H1 (cell line): ENCODE data around the gene IFITM2. TPM values are rescaled to one million over a fixed set of nuclear protein-coding genes. Genes with fewer than 3 reads are reported as not detected.

Source experiments
- CTCF ChIA-PET: fragments of 300-600 bp; sonication (Branson Sonifier 250); formaldehyde crosslinking; loops from one replicate; lab custom pipeline; 2021; ENCODE audit not compliant: partially characterized antibody; lab: Charles Lee
- POLR2A ChIA-PET: fragments of 300-600 bp; sonication (Branson Sonifier 250); formaldehyde crosslinking; loops from one replicate; lab custom pipeline; 2021; ENCODE audit warnings: inconsistent platforms; ENCODE audit not compliant: partially characterized antibody; lab: Charles Lee
- DNase-seq, 2 experiments: peaks; one replicate each; pipeline versions ENCODE4 v3.0.0 to v3.0.0-alpha.2; 2010 to 2022; ENCODE audit warnings: low spot score in 2 of 2, low read depth in 1 of 2, mixed read lengths in 1 of 2
- FAIRE-seq: peaks from 2 replicates; lab custom pipeline; 2011; peaks lifted over from hg19 to GRCh38; lab: Jason Lieb, UNC
- H2AFZ ChIP-seq: 2 replicates; pipeline ENCODE4 v1.8.1; 2012; ENCODE audit warnings: low read length, inconsistent platforms
- H2AK5ac ChIP-seq: 2 replicates; pipeline ENCODE4 v1.6.1; 2013; ENCODE audit warnings: low read depth, low read length
- H2BK120ac ChIP-seq: replicated peaks from 2 replicates; pipeline ENCODE3; 2013; ENCODE audit warnings: low read depth, low read length, inconsistent platforms
- H2BK12ac ChIP-seq: 2 replicates; pipeline ENCODE4 v1.6.1; 2013; ENCODE audit warnings: low read depth, low read length
- H2BK15ac ChIP-seq: 2 replicates; pipeline ENCODE4 v1.6.1; 2013; ENCODE audit warnings: low read length
- H2BK20ac ChIP-seq: 2 replicates; pipeline ENCODE4 v1.6.1; 2013; ENCODE audit warnings: low read length
- H2BK5ac ChIP-seq: 2 replicates; pipeline ENCODE4 v1.6.1; 2013; ENCODE audit warnings: low read depth, low read length
- H3K14ac ChIP-seq: 2 replicates; pipeline ENCODE4 v1.6.1; 2013; ENCODE audit warnings: inconsistent platforms; ENCODE audit not compliant: insufficient read length
- H3K18ac ChIP-seq: 2 replicates; pipeline ENCODE4 v1.6.1; 2013; ENCODE audit warnings: low read length; ENCODE audit errors: extremely low read depth
- H3K23ac ChIP-seq: 2 replicates; pipeline ENCODE4 v1.6.1; 2013; ENCODE audit warnings: inconsistent platforms; ENCODE audit not compliant: insufficient read length
- H3K23me2 ChIP-seq: 2 replicates; pipeline ENCODE4 v1.6.1; 2013; ENCODE audit warnings: low read depth, low read length
- H3K27ac ChIP-seq: 2 replicates; pipeline ENCODE4 v1.6.1; 2011; ENCODE audit warnings: low read depth, low read length, inconsistent platforms
- H3K27me3 ChIP-seq, 4 experiments: replicated peaks in 1 of 4; 1 replicate in 1 of 4; 2 replicates in 3 of 4; pipeline versions ENCODE4 v1.6.1 to v1.8.1; 2011 to 2013; ENCODE audit warnings: low read length in 3 of 4, mild to moderate bottlenecking in 3 of 4, inconsistent platforms in 2 of 4, mixed read lengths in 2 of 4, moderate library complexity in 1 of 4; ENCODE audit not compliant: control insufficient read depth in 3 of 4, insufficient read depth in 3 of 4; ENCODE audit errors: extremely low read depth in 1 of 4
- H3K36me3 ChIP-seq, 4 experiments: 2 replicates each; pipeline versions ENCODE4 v1.6.1 to v1.8.1; 2011 to 2013; ENCODE audit warnings: mild to moderate bottlenecking in 4 of 4, low read length in 3 of 4, moderate library complexity in 2 of 4, control low read depth in 1 of 4, inconsistent platforms in 1 of 4; ENCODE audit not compliant: insufficient read depth in 4 of 4, control insufficient read depth in 2 of 4
- H3K4ac ChIP-seq: replicated peaks from 2 replicates; pipeline ENCODE3; 2013; ENCODE audit warnings: low read length, low read depth, mixed read lengths, inconsistent platforms; ENCODE audit not compliant: insufficient read length
- H3K4me1 ChIP-seq, 4 experiments: replicated peaks in 1 of 4; 1 replicate in 1 of 4; 2 replicates in 3 of 4; pipeline versions ENCODE4 v1.6.1 to v1.8.1; 2011 to 2013; ENCODE audit warnings: low read length in 3 of 4, inconsistent platforms in 2 of 4, mixed read lengths in 1 of 4; ENCODE audit not compliant: insufficient read depth in 4 of 4, control insufficient read depth in 3 of 4
- H3K4me2 ChIP-seq, 2 experiments: 2 replicates each; pipeline versions ENCODE4 v1.6.1 to v1.8.1; 2011 to 2013; ENCODE audit warnings: low read depth in 2 of 2, low read length in 2 of 2, control low read depth in 1 of 2, inconsistent platforms in 1 of 2, mild to moderate bottlenecking in 1 of 2; ENCODE audit not compliant: insufficient read depth in 1 of 2
- H3K4me3 ChIP-seq, 4 experiments: fragments of 200-600, 300-600 bp in 1 of 4; sonication (generic), shearing (Covaris generic), sonication (Bioruptor Twin) in 1 of 4; 2 replicates each; pipeline versions ENCODE4 v1.5.1 to v1.8.1; 2011 to 2016; ENCODE audit warnings: low read length in 4 of 4, low read depth in 3 of 4, control low read depth in 2 of 4, inconsistent platforms in 2 of 4, mild to moderate bottlenecking in 2 of 4, mixed read lengths in 1 of 4, moderate library complexity in 1 of 4; ENCODE audit not compliant: insufficient read depth in 2 of 4; ENCODE audit errors: extremely low read depth in 1 of 4
- H3K56ac ChIP-seq: replicated peaks from 2 replicates; pipeline ENCODE3; 2013; ENCODE audit warnings: low read depth, mild to moderate bottlenecking, mixed read lengths, low read length, inconsistent platforms; ENCODE audit not compliant: insufficient read length
- H3K79me1 ChIP-seq: 2 replicates; pipeline ENCODE4 v1.6.1; 2013; ENCODE audit warnings: low read depth, low read length, control low read depth
- H3K79me2 ChIP-seq, 2 experiments: 2 replicates each; pipeline versions ENCODE4 v1.6.1 to v1.8.1; 2012 to 2013; ENCODE audit warnings: low read length in 2 of 2, mild to moderate bottlenecking in 2 of 2, inconsistent platforms in 1 of 2; ENCODE audit not compliant: insufficient read depth in 2 of 2, control insufficient read depth in 1 of 2
- H3K9ac ChIP-seq, 4 experiments: replicated peaks in 1 of 4; 1 replicate in 1 of 4; 2 replicates in 3 of 4; pipeline versions ENCODE4 v1.6.1 to v1.8.1; 2011 to 2013; ENCODE audit warnings: low read depth in 3 of 4, low read length in 3 of 4, control low read depth in 2 of 4, mild to moderate bottlenecking in 2 of 4, moderate library complexity in 2 of 4, inconsistent platforms in 1 of 4; ENCODE audit errors: extremely low read depth in 1 of 4
- H3K9me3 ChIP-seq, 2 experiments: 2 replicates each; pipeline versions ENCODE4 v1.6.1 to v1.8.1; 2012 to 2013; ENCODE audit warnings: mild to moderate bottlenecking in 2 of 2, moderate library complexity in 2 of 2, control low read depth in 1 of 2, inconsistent platforms in 1 of 2, low read depth in 1 of 2, low read length in 1 of 2, mixed read lengths in 1 of 2; ENCODE audit not compliant: insufficient read depth in 2 of 2
- H4K20me1 ChIP-seq, 2 experiments: replicated peaks in 1 of 2; 2 replicates each; pipeline versions ENCODE3 to v1.8.1; 2011 to 2013; ENCODE audit warnings: inconsistent platforms in 2 of 2, low read length in 2 of 2, mild to moderate bottlenecking in 1 of 2; ENCODE audit not compliant: insufficient read depth in 2 of 2, control insufficient read depth in 1 of 2
- H4K5ac ChIP-seq: 2 replicates; pipeline ENCODE4 v1.6.1; 2013; ENCODE audit warnings: low read length, low read depth, mixed read lengths, inconsistent platforms; ENCODE audit not compliant: insufficient read length
- H4K8ac ChIP-seq: 2 replicates; pipeline ENCODE4 v1.8.0; 2013; ENCODE audit warnings: mild to moderate bottlenecking, moderate library complexity, low read length, inconsistent platforms; ENCODE audit not compliant: insufficient read depth; ENCODE audit errors: extremely low read depth
- H4K91ac ChIP-seq: replicated peaks from 2 replicates; pipeline ENCODE3; 2013; ENCODE audit warnings: low read length, mixed read lengths, inconsistent platforms; ENCODE audit not compliant: insufficient read length
- TAF7 ChIP-seq: optimal IDR thresholded peaks from 2 replicates; pipeline ENCODE3; 2011; ENCODE audit warnings: low read depth, mild to moderate bottlenecking, inconsistent platforms, low read length, moderate library complexity, borderline replicate concordance
- YY1 ChIP-seq: IDR thresholded peaks from 2 replicates; pipeline ENCODE4 v1.6.1; 2011; ENCODE audit warnings: low read depth, mild to moderate bottlenecking, low read length
- WGBS, 2 experiments: shearing (Covaris generic) in 1 of 2; methylation state at CpG; one replicate each; pipeline versions ENCODE4 v1.1.6 to v1.1.7; 2013 to 2015; ENCODE audit warnings: low lambda C conversion rate in 2 of 2, mixed read lengths in 2 of 2, inconsistent platforms in 1 of 2, low coverage in 1 of 2, missing lambda C conversion rate in 1 of 2; ENCODE audit not compliant: insufficient replicate concordance in 2 of 2, insufficient coverage in 1 of 2, insufficient read length in 1 of 2; ENCODE audit errors: extremely low coverage in 1 of 2, missing lambda C conversion rate in 1 of 2; 5-methylcytosine and 5-hydroxymethylcytosine counted together
- polyA plus RNA-seq, 7 experiments: library from polyadenylated mRNA; depleted of rRNA in 3 of 7; stranded (reverse) in 5 of 7; unstranded in 2 of 7; fragments of >200 nt in 5 of 7; fragments of 200-250 nt in 2 of 7; gene quantifications; 1 replicate in 5 of 7; 2 replicates in 1 of 7; 4 replicates in 1 of 7; pipeline versions ENCODE4 v1.2.1 to v1.2.3, GENCODE V29; 2011 to 2013; ENCODE audit warnings: missing spikeins in 2 of 7, mixed read lengths in 2 of 7
- total RNA-seq: library from RNA; stranded (reverse); fragmentation: NEBNext Ultra II Directional; extraction: Animal tissue kit (Norgen Biotek cat#: 25700); gene quantifications from 2 replicates; pipeline ENCODE4 v1.2.1, GENCODE V29; 2021

IFITM2 gene
- total and polyA plus RNA-seq, 2 of the 8 experiments (the other 6 are each of a cell fraction or from before 2014, with no cell fraction given), result 399 to 764 TPM

DNA sequence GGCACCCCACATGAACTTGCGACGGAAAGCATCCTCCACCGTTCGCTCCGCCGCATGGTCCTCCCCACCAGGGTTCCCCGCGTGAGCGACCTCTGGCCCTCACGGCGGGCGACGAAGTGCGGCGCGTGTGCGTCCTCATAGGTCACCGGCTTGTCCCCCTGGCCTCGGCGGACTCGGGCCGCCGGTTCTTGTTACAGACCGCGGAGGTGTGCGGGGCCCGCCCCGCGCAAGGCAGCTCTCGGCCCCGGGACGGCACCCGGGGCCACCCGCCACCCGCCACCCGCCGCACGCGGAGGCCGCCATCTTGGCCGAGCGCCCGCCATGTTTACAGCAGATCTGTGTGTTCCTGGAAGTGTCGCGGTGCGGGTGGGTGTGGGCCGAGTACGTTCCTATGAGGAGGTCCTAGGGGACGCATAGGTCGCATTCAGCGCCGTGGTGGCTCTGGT, 3.5 kb upstream of the IFITM2 start:
- peak overlapping the region; percentile 98; the same call in 1 of the 2 replicates for H2BK12ac ChIP-seq
- no peak overlapping the region for H2AFZ ChIP-seq
- no peak overlapping the region for H3K27ac ChIP-seq
- H3K4ac ChIP-seq, result peak overlapping the region; percentile 99
- no peaks in the 10 kb centered on the region for H3K79me1 ChIP-seq
- H3K9me3 ChIP-seq, result no peaks in the 10 kb centered on the region
- no peak for FAIRE-seq
- no peaks in the 10 kb centered on the region; a peak in 1 of 7 replicates for H3K27me3 ChIP-seq
- H4K8ac ChIP-seq, result peak overlapping the region; percentile 54; the same call in 1 of the 2 replicates
- H3K14ac ChIP-seq, result no peak overlapping the region
- CTCF ChIA-PET, result interaction anchor here (0.9 to 6.1 kb wide), 9 partner anchors 9 to 59 kb away, joined by 3 to 52 read pairs (median 22); no protein-coding TSS in a partner anchor
- H3K4me3 ChIP-seq, result no peak overlapping the region
- 0 out of 2 replicates have a peak overlapping the region, but pooled peaks have one; percentile 75 for H2BK15ac ChIP-seq
- H3K4me2 ChIP-seq, result no peak overlapping the region
- TF ChIP-seq YY1, result peak; percentile 80
- no peak for TF ChIP-seq TAF7
- TF ChIP-seq, all 59 proteins: peak for 1
- Histone ChIP-seq H2AK5ac (peak overlapping the region; percentile 67; the same call in 1 of the 2 replicates), H3K18ac (peak overlapping the region; percentile 94), H3K36me3 (no peaks in the 10 kb centered on the region), H3K4me1 (peaks cover 18 to 48% (median 36%) of the 10 kb centered on the region in 4 experiments), H3K23me2 (peaks cover 4% of the 10 kb centered on the region; the same call in 1 of the 2 replicates), H2BK20ac (peak overlapping the region; percentile 98; the same call in 1 of the 2 replicates), H3K56ac (peak overlapping the region; percentile 52), H4K20me1 (no peaks in the 10 kb centered on the region), H4K5ac (peak overlapping the region; percentile 24), H3K23ac (no peak overlapping the region), H3K9ac (no peak overlapping the region), H2BK120ac (peak overlapping the region; percentile 94), H3K79me2 (peaks cover 0 to 2% of the 10 kb centered on the region in 2 experiments; a peak in 1 of 4 replicates), H2BK5ac (peak overlapping the region; percentile 92; the same call in 1 of the 2 replicates), H4K91ac (peak overlapping the region; percentile 100)
- no peak for DNase-seq
- POLR2A ChIA-PET, result interaction anchor here (0.6 to 5.2 kb wide), 5 partner anchors 12 to 1490 kb away, joined by 3 to 33 read pairs (median 4); no protein-coding TSS in a partner anchor
- WGBS, 2 experiments, result 92% methylated on average over 32 of the region's 52 CpGs; no CpG with 5 or more reads in 1 of the 2 experiments
